NCI-H2227 (cell line): Measurements from ENCODE around the gene MYPN.
"Not testable (repeated sequence)": the region's sequence is repeated elsewhere in the genome, so short reads cannot be mapped to it uniquely, and the experiment has no call there.

Source experiments
- DNase-seq: peaks from one replicate; lab custom pipeline; 2025; ENCODE audit not compliant: unreplicated experiment; lab: John Stamatoyannopoulos, UW

MYPN gene

DNA sequence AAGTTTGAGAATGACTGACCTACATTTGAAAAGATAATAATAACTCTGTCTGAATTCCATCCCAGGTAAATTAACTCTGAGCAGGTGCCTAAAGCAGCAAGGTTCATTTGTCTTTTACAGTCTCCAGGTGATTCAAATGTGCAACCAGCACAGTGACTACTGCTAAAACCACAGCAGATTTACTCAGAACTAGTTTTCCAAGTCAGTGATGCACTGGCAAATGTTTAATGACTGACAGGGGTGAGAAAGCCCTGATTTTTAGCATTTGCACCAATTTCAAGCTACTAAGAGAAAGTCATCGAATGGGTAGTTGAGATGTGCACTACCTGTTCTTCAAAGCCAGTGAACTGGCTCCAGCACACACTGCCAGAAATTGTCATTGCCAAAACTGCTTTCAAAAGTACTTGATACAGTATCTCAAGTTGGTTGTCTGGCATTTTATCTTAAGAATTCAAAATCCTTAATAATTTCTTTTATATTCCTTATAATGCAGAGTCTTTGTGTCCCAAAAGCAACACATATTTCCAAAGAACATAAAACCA, 62.3 kb downstream of the MYPN start:
- DNase-seq: no peak

DNA sequence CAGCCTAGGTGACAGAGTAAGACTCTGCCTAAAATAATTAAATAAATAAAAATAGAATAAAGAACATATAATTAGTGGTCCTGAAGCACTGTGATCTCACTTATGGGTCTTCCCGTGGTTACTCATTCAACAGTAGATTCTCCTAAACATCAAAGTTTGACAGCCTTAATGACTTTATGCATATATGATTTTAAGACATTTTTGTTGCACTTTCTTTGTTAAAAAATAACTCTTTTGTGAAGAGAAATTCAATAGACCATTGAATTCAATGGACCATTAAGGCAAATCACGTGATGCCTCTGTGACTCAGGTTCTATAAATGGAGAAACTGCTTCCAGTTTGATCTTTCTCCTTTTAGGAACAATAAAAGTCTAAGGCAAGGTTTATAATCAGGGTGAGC, 63.0 kb downstream of the MYPN start:
- DNase-seq: no peak

DNA sequence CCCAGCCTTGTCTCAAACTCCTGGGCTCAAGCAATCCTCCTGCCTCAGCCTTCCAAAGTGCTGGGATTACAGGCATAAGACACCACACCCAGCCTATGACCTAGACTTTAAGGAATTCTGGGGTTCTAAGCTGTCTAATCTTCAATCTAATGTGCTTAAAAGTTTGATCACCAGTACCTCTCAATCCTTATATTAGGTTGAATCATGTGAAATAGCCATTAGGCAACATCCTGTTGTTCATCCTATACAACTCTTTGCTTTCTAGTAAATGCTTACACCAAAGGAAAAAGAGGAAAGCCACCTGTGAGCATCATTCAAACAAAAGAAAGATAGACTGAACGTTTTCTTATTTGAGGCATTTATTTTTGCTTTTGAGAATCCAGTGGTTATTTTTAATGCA, 66.7 kb downstream of the MYPN start:
- DNase-seq: no peak

DNA sequence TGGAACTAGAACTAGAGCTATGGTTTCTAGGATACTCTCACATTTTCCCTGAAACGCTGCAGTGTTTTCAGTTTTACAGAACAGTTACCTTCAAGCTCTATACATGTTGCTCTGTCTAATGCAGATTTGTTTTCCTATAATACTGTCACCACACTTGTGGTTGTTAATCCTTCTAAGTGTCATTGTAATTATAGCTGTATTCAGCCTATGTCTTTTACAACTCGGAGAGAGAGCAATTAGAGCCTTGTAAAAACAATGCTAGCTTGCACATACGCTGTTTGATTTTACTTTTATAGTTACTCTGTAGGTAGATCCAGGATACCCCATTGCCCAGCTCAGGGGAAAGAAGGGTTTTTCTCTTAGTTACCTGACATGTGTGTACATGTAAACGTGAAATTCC, 67.5 kb downstream of the MYPN start:
- no peak for DNase-seq

DNA sequence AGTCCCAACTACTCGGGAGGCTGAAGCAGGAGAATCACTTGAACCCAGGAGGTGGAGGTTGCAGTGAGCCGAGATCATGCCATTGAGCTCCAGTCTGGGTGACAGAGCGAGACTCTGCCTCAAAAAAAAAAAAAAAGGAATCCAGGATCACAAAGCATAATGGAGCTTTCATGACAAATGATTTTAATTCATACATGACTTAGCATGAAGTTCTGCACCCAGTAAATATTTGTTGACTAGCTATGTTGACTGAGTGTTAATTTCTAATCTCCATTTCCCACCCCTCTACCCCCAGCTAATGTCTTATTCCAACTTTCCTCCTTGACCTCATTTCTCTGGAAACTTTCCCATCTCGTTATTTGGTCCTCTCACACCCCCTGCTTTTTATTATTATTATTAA, 69.3 kb downstream of the MYPN start:
- no peak for DNase-seq

DNA sequence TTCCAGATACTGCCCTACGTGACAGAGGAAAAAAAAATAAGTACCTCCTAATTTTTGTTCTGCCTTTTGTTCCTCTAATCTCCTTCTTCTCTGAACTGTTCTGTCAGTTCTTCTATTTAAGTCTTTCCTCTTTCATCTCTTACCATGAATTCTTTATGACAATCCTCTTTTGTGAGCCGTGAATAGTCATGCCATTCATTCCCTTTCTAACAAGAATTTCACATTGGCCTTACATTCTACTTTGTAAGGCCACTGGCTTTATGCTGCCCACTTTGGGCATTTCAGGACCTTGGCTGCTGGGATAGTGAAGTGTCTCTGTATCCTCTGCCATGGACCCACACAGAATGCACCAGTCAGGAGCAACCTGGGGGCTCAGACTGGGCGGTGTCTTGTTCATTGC, 69.7 kb downstream of the MYPN start:
- DNase-seq: no peak

DNA sequence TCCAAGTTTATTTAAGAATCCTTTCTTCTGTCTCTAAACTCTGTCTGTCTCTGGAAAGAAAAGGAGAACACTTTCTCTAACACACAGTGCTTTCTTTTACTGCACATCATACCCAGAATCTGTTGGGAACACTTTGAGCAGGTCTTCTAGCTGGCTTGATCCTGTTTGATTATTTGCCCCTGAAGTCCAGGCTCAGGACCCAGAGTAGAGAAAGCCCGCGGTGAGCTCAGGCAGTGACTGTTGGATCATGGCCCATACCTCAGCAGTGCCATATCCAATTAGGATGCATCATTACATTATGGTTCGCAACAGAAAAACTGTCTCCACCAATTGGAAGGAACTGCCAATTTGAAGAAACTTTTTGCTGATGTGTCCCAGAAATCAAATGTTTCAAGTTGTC, 71.2 kb downstream of the MYPN start:
- no peak for DNase-seq

DNA sequence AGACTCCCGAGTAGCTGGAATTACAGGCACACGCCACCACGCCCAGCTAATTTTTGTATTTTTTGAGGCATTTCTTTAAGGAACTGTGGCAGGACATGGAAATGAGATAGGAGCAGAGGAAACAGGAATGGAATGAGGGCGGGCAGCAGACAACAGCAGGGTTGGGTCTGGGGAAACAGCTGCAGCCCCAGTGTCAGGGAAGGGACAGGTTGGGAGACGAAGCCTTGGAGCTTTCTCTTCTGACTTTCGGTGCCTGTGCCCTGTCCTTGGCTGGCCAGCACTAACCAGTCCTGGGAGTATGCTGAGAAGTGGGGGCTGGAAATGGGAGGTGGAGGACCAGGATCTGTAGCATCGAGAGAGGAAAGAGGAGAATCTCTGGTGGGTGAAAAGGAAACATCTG, 75.3 kb downstream of the MYPN start:
- DNase-seq: no peak

DNA sequence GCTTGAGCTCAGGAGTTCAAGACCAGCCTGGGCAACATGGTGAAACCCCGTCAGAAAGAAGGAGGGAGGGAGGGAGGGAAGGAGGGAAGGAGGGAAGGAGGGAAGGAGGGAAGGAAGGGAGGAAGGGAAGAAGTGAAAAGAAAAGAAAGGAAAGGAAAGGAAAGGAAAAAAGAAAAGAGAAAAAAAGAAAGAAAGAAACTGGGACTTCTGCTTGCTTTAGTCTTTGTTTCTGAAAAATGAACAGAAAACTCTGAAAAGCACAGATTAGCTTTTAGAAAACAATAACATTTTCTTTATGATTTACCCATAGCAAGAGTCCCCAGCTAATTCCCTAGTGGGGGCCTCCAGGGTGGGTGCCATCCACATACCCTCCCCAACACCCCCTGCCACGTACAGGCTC, 75.8 kb downstream of the MYPN start:
- DNase-seq: no peak

DNA sequence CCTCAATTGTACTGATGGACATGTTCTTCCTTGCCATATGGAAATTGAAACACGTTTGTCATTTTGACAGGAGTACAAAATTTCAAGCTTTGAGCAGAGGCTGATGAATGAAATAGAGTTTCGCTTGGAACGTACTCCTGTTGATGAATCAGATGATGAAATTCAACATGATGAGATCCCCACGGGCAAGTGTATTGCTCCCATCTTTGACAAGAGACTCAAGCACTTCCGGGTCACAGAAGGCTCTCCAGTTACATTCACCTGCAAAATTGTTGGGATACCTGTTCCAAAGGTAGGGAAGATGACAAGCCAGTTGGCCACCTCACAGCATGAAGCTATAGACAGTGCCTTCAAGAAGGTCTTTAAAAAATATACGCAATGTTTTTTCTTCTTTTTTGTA, 79.5 kb downstream of the MYPN start:
- DNase-seq: no peak

DNA sequence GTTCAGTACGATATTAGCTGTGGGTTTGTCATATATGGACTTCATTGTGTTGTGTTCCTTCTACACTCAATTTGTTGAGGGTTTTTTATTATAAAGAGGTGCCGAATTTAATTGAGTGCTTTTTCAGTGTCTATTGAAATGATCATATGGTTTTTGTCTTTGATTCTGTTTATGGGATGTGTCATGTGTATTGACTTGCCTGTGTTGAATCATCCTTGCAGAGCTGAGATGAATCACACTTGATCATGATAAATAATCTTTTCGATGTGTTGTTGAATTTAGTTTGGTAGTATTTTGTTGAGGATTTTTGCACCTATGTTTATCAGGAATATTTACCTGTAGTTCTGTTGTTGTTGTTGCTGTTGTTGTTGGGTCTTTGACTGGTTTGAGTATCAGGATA, 82.8 kb downstream of the MYPN start:
- no peak for DNase-seq

DNA sequence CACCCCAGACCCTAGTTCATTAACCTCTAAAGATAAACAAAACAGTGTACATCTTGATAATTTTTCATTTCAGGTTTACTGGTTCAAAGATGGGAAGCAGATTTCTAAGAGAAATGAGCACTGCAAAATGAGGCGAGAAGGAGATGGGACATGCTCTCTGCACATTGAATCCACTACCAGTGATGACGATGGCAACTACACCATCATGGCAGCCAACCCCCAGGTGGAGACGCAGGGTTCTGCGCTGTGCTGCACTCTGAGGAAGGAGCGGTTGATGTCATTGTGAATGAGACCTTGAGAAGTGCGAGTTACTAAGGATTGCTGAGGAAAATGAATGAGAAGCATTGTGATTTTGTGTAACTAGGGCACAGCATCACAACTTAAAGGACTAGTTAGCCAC, 85.0 kb downstream of the MYPN start:
- no peak for DNase-seq

DNA sequence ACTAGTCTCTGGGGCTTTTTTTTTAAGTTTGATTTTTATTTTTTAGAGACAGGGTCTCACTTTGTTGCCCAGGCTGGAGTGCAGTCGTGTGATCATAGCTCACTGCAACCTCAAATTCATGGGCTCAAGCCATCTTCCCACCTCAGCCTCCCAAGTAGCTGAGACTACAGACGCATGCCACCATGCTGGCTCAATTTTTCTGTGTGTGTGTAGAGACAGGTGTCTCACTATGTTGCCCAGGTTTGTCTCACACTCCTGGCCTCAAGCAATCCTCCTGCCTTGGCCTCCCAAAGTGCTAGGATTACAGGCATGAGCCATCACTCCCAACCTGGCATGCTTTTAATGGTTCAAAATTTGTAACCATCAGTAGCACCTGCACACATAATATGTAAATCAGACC, 86.5 kb downstream of the MYPN start:
- DNase-seq: not testable (repeated sequence)

DNA sequence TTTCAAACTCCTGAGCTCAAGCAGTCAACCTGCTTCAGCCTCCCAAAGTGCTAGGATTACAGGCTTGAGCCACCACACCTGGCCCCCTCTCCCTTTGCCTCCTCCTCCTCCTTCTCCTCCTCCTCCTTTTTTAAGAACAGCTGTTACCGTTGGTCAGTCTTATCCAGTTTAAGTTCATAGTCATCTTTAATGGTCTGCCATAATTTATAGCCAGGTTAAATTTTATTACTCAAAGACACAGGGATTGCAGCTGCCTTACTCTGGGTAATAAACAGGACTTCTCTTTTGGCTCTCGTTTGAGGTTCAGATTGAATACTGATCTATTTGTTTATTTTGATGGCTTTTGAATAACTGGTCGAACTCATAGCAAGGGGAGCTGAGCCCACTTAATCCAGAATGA, 87.4 kb downstream of the MYPN start:
- DNase-seq: no peak

DNA sequence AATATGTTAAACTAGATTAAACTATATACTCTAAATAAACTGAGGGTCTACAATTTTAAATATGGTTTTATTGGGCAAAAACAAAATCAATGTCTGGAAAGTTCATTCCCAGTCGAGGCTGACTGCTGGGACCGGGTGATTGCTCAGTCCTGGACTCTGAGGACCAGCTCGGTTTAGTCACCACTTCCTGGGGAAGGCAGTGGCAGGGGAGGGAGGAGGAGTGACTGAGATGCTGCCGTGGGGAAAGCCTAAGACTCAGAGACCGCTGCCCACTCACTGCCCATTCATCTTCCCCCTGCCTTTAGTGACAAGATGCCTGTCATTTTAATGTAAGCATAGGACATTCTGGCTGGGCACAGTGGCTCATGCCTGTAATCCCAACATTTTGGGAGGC, 93.7 kb downstream of the MYPN start:
- no peak for DNase-seq

DNA sequence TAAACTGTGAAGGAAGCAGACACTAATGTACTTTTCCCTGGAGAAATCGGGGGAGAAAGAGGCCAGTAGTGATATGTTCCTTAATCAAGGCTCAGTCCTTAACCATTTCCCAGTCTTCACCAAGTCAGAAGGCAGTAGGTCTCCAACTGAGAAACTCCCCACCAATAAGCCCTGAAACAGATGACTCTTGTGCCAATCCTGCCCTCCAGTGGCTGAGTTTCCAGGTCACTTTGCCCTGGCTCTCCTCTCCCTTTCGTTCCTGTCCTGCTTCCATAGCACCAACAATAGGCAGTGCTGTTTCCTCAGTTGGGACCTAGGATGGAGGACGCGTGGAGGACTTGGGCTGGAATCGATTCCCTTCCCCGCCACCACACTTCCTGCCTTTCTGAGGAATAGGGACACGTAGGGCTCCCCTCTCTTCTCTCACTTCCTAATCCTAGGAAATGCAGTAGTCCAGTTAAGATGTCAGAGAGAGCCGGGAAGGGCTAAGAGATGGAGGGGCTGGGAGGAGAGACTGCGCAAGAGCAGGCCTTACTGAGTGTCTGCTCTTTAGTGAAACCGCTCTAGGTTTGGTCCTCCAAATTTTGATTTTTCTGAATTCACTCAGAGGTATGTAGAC, 99.2 kb downstream of the MYPN start:
- peak; percentile 22 for DNase-seq

DNA sequence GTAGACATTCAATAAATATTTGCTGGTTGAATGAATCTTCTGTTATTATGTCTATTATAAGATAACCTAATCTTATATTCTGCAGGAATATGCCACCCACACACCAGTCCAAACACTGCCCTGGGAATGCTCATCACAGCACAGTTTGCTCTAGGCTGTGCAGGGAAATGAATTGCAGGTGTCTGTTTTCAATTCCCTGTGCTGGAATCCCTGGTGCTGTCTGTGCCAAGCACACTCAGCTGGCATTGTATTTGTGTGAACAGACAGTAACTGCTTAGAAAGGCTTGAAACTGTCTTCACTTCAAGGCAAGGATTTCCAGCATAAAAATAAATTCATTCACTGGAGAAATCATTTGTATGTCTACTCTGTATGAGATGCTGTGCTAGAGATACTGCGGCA, 102.4 kb downstream of the MYPN start:
- DNase-seq: no peak

DNA sequence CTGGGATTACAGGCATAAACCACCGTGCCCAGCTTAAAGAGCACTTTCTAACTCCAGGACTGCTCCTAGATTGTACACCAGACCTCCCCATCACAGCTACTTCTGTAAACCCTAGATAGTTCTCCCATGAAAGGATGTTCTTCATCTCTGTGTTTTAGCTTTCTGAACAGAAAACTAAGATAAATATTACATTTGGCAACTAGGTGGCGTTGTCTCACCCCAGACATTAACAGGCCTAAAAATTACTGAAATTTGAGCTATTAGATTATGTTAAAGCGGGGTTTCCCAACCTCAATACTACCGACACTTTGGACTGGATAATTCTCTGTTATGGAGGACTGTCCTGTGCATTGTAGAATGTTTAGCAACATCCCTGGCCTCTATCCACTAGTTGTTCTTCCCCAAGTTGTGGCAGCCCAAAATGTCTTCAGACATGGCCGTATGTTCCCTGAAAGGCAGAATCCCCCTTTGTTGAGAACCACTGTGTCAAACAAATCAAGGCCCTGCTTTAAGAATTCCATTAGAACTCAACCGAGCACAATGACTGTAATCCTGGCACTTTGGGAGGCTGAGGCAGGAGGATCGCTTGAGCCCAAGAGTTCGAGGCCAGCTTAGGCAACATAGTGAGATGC, 103.5 kb downstream of the MYPN start:
- DNase-seq: peak; percentile 20

DNA sequence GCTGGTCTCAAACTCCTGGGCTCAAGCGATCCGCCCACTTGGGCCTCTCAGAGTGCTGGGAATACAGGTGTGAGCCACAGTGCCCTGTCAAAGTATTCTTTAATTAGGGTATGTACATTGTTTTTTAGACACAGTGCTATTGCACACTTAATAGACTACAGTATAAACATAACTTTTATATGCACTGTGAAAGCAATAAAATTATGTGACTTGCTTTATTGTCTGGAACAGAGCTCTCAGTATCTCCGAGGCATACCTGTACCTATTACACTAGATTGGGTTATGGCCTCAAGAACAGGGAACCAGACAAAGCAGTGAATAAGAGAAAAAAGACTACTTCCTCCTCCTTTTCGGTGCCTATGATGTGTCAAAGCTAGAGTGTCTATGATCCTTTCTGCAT, 109.5 kb downstream of the MYPN start:
- DNase-seq: no peak

DNA sequence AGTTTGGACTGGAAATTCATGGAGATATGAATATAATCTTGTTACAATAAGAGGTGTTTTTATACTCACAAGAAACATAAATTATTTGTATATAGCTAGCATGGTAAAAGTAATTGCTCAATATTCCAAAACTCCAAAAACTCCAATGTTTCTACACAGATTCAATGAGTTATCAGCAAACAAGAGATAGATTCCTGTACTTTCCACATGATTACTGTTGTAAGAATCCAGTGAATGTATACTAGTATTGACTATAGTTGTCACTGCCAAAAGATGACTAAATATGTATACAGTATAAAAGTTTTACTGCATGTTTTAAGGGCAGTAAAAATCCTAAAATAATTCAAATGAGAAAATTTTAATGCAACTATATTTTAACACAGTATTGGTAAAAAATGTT, 111.9 kb downstream of the MYPN start:
- DNase-seq: no peak

DNA sequence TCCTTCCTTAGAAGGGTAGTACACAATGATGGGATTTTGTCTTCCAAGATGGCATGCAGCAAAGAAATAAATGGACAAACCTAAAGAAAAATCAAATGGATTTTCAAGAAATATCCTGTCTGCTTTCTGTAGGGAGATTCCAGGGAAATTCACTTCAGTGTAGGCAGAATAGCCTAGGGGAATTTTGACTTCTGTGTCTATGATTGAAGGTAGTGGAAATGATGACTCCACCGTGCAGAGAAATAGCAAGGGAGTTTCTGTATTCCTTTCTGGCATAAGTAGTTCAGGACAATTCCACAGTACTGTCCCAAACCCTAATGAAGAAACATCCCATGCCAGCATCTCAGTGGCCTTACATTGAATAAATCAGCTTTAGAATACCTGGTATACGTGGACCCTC, 113.1 kb downstream of the MYPN start:
- no peak for DNase-seq

DNA sequence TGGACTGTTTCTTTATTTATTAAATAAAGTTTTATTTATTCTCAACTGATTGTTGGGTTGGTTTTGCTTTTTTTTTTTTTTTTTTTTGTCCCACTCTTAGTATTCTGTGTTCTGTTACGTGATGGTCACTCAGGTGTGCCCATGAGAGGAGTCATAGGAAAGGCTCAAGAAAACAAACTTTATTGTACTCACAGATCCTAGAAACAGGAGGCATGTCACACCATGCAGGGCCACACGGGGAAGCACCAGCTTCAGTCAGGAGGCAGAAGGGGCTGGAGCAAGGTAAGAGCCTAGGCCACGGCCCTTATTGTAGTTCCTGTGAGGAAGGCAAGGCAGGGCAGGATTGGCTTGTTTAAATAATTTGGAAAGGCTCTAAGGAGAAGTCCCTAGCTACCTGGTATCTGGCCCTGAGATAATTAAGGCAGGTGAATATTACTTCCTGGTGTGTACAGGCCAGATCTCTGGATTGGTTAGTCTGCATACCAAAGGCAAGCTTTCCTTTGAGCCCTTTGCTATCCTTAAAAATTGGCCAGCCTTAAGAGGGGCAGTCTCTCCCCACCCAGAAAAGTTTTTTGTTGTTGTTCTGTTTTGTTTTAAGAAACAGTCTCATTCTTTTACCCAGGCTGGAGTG, 114.4 kb downstream of the MYPN start:
- no peak for DNase-seq

DNA sequence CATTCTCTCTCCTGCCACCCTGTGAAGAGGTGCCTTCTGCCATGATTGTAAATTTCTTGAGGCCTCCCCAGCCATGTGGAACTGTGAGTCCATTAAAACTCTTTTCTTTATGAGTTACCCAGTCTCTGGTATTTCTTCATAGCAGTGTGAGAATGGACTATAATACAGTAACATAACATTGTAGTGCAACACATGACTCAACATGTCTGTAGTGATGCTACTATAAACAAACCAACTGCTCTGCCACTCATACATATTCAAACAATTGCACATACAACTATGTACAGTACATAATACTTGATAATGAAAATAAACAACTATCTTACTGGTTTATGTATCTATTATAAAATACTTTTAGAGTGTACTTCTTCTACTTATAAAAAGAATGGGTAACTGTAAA, 115.5 kb downstream of the MYPN start:
- DNase-seq: no peak
